NCI-H526 treated with DMSO at 0.1 percent for 48 hours (cell line): Measurements from ENCODE around the gene CEP44.
"Not testable (repeated sequence)": the region's sequence is repeated elsewhere in the genome, so short reads cannot be mapped to it uniquely, and the experiment has no call there.

Source experiments
- DNase-seq: peaks from one replicate; lab custom pipeline; 2025; lab: John Stamatoyannopoulos, UW

Gene CEP44

DNA sequence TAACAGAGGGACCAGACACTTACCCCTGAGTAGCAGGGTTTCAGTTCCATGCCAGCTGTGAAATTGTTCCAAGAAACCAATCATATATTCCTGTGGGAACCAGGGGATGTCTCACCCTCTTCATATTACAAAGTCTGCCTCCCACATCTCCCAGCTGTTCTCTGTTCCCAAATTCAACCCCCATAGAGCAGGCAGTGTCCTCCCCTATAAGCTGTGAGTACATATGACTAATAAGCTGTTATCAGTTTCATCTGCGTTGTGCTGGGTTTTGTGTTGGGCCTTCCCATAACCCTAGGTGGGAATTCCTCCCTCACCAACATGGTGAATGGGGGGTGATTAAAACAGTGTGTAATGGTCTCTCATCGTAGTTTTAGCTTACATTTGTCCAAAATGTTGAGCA lies 41.0 kb downstream of the CEP44 start:
- DNase-seq, result no peak

DNA sequence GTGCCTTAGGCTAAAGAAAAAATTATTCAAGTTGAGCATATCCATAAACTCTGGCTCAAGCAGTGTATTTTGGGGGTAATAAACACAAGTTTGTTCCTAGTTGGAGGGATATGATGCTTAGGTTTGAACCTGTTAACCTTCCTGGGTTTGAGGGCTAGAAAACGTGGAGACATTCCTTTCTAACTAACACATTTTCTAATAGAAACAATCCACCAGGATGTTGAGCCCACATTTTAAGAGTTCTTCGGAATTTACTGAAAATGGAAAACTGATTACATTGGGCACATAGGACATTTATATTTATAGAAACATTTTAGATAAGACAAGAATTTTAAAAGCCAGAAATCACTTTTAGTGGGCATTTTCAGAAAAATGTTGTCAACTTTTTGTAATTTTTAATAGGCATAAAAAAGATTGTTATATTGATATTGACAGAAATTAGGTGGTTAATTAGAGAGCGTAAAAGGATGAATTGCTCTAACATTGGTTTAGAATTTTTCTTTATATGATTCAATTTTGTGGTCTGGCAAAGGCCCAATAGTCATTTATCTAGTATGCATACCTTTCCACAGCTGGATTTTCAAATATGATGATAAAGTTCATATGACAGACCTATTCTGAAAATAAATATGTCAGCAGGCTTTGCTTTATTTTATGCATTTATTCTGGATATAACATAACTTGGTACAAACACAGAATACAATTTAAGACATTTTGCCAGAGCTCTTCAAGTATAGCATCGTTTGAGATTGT lies 49.2 kb downstream of the CEP44 start:
- no peak for DNase-seq

DNA sequence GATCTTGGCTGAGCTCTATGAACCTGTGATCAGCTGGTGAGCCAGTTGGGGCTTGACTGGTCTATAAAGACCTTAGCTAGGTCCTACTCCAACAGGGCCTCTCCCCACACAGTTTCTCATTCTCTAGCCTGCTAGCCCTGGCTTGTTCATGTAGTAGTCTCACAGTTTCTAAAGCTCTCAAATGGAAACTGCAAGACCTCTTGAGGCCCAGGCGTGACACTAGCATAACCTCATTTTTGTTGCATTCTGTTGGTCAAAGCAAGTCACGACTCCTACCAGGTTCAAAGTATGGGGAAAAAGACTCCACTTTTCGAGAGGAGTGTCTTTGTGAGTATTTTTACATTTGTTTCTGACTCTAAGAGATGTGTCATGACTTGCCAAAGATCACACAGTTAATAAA lies 50.9 kb downstream of the CEP44 start:
- no peak for DNase-seq

DNA sequence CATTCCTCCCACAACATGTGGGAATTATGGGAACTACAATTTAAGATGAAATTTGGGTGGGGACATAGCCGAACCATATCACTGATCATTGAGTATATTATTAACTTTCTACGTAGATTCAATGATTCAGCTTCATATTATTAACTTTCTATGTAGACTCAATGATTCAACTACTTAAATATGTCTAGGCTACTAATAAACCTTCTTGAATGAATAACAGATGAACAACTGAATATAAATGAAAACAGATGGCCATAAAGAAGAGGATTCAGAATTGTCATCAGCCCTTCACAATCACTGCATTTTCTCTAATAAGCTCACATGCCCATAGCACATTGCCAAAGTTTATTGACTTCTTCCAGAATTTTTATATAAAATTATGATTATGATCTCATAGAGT lies 57.0 kb downstream of the CEP44 start:
- DNase-seq, result no peak

DNA sequence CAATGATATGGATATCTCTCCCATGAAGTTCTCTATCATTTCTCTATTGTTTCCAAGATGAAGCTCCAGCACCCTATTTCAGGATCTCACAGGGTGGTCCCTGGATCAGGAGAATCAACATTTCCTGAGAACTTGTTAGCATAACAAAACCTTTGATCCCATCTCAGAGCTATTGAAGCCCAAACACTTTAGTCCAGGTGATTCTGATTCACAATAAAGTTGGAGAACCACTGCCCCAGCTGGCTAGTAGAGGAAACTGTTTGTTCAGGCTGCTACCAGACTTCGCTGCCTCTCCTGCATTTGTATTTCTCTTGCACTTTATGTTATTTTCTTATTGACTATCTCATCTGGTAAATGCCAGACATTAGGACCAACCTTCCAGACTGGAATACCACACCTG lies 65.4 kb downstream of the CEP44 start:
- DNase-seq, result no peak

DNA sequence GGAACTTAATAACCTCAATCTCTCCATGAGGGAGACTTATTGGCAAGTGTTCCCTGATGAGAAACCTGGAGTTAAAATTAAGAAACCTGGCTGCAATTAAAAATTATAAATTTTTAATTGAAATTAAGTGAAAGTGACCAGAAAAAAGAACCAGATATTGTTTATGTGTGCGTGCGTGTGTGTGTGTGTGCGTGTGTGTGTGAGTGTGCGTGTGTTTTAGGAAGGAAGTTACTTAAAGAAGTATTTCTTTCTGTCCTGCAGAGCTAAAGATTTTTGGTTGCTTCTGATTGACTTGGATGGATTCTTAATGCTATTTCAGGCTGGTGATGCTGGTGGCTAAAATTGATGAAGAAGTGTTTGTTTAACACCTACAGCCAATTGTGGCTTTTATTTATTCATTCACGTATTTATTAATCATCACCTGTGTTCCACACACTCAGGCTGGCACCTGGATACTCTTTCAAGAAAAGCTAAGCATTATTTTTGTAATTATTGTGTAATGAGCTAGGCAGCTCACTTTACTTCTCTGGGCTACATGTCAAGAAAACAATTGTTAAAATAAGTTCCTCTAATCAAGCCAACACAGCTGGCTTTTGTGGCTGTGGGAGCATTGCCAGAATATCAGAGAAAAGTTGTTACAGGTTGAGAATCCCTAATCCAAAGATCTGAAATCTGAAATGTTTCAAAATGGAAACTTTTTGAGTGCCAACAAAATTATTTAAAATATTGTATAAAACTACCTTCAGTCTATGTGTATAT lies 68.5 kb downstream of the CEP44 start:
- no peak for DNase-seq

DNA sequence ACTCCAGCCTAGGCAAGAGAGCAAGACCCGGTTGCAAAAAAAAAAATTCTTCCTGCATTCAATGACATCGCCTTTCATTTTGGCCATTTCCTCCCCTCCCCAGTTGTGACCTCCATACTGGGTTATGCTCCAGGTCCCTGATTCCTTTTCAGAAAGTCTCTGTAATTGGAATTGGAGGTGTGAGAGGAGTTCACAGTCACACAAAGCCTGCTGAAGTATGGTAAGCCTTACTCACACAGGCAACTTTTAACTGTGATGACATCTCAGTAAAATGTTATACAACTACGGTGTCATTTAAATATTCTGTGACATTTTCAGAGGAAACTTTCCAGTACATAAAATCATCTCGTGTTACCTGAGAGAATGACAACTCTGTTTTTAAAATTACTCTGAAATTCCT lies 73.6 kb downstream of the CEP44 start:
- DNase-seq, result no peak

DNA sequence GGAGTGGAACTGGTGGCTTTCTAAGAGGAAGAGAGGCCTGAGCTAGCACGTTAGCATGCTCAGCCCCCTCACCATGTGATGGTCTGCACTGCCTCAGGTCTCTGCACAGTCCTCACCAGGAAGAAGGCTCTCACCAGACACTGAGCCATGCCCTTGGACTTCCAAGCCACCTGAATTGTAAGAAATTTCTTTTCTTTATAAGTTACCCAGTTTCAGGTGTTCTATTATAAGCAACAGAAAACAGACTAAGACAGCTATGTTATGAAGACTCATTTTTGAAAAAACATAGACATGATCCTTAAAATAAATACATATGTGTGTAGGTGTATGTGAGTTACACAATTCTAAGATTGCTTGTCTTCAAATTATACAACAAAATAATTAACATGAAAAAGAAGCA lies 74.7 kb downstream of the CEP44 start:
- DNase-seq, result no peak

DNA sequence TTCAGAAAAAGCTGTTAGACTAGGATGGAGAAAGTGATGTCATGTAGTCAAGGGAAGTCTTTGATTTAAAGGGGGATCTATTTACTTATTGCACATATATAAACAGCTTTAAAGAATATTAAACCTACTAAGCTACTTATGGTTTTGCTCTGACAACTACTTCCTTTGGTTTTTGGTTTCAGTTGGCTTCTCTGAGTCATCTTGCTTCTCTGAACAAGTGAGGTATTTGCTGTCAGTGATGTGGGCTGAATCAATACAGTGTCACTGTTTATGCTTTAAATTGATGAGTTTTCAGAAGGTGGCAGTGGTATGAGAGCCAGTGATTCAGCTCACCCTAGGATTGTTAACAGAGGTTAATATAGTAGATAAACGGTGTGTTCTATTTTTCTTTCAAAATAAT lies 75.1 kb downstream of the CEP44 start:
- DNase-seq, result no peak

DNA sequence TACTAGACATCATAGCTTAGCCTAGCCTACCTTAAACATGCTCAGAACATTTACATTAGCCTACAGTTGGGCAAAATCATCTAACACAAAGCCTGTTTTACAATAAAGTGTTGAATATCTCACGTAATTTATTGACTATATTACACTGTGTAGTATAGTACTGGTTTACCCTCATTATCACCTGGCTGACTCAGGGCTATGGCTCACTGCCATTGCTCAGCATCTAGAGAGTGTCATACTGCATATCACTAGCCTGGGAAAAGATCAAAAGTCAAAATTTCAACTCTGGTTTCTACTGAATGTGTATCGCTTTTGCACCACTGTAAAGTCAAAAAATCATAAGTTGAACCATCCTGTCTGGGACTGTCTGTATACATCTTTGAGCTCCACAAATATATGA lies 78.6 kb downstream of the CEP44 start:
- DNase-seq, result no peak

DNA sequence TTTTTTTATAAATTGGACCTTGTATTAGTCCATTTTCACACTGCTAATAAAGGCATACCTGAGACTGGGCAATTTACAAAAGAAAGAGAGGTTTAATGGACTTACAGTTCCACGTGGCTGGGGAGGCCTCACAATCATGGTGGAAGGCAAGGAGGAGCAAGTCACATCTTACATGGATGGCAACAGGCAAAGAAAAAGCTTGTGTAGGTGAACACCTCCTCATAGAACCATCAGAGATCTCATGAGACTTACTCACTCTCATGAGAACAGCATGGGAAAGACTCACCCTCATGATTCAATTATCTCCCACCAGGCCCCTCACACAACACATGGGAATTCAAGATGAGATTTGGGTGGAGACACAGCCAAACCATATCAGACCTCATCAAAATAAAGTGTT lies 80.1 kb downstream of the CEP44 start:
- not testable (repeated sequence) for DNase-seq

DNA sequence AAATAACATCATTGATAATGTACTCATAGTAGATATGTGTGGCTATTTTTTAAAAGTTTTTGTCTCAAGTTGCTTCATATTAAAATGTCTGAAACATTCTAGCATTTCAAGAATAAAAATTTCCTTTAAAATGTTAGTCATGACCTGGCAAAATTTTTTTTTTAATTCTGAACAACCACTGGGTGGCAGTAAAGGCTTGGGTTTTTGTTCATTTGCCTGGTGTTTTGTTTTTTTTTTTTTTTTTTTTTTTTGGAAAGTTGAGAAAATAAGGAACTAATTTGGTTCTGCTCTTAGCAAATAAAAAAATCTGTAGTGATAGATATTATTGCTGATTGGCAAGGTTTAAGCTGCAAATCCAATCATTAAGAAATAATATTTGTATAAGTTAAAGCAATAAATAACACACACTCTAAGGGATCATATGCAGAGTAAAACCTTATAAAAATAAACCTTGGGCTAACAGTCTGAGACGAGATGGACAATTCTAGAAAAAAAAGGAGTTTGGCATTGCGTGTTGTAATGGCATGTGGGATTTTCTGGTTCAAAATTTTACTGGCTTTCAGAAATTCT lies 81.4 kb downstream of the CEP44 start:
- DNase-seq, result no peak

DNA sequence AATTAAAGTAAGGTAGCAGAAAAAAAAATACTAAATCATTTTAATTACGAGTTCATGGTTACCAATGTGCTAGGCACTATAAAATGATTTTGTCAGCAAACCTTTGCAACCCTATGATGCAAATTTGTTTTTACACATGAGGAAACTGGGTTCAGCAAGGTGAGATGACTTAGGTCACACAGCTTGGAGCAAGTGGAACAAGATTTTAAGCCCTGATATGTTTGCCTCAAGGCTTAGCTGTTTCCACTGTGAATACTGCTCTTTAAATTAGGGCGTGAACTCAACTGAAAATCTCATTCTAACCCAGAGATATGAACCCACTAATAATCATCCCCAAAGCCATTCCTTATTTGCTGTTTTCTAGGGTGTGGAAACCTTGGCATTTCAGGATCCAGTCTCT lies 86.3 kb downstream of the CEP44 start:
- DNase-seq, result no peak

DNA sequence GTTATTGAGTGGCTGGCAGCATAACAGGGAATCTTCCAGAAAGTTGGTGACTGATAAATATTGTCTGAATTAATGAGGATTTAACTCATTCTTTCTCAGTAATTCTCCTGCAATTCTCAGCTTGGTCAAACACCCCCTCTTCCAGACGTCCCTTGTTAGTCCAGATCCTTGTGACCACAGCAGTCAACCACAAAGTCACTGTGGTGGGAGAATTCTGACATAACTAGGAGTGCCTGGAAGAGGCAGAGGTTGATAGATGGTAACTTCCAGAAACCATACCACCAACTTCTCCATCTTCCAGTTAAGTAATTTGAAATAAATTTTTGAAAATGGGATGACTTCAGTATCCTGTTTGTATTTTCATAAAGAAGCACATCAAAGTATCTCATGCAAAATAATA lies 90.1 kb downstream of the CEP44 start:
- no peak for DNase-seq

DNA sequence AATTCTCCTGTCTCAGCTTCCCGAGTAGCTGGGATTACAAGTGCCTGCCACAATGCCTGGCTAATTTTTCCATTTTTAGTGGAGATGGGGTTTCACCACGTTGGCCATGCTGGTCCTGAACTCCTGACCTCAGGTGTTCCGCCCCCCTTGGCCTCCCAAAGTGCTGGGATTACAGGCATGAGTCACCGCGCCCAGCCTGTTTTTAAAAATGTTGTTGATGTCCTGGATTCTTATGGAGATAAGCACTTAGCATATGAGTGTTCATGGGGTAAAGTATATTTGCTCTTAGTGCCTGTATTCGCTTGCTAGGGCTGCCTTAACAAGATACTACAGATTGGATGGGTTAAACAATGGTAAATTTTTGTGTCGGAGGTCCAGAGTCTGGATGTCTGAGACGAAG lies 91.7 kb downstream of the CEP44 start:
- no peak for DNase-seq

DNA sequence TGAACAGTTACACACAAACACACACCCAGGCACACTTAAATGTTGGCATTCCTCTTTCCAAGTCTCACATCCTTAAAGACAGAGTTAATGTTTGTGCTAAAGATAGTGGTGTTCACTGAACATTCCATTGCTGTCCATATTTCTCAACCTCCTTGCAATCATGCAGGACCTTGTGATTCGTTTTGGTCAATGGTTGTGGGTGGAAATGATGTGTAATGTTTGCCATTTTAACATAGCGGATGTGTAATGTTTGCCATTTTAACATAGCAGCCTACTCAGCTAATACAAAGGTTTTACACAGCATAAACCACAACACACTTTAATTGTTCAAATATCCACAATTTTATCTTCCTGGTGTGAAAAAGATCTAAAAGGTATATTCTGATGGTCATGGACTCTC lies 93.9 kb downstream of the CEP44 start:
- no peak for DNase-seq

DNA sequence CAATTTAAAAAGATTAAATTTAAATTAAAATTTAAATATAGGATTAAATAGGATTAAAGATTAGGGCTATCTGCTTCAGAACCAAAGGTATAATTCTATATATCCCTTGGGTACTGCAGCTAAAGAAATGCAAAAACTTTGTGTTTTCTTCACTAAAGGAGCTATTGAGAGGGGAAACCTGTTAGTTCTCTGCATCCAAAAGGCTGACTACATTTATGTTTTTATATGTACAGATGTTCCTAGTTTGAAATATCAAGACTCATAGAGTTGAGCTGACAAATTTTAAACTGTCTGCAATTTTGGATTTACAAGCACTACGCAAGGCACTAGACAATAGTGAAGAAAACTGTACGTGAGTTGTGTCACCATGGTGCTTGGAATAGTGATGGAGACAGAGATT lies 95.2 kb downstream of the CEP44 start:
- no peak for DNase-seq

DNA sequence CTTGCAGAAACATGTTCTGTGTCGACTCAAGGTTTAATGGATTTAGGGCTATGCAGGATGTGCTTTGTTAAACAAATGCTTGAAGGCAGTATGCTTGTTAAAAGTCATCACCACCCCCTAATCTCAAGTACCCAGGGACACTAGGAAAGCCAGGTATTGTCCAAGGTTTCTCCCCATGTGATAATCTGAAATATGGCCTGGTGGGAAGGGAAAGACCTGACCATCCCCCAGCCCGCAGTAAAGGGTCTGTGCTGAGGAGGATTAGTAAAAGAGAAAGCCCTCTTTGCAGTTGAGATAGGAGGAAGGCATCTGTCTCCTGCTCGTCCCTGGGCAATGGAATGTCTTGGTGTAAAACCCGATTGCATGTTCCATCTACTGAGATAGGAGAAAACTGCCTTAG lies 96.5 kb downstream of the CEP44 start:
- not testable (repeated sequence) for DNase-seq

DNA sequence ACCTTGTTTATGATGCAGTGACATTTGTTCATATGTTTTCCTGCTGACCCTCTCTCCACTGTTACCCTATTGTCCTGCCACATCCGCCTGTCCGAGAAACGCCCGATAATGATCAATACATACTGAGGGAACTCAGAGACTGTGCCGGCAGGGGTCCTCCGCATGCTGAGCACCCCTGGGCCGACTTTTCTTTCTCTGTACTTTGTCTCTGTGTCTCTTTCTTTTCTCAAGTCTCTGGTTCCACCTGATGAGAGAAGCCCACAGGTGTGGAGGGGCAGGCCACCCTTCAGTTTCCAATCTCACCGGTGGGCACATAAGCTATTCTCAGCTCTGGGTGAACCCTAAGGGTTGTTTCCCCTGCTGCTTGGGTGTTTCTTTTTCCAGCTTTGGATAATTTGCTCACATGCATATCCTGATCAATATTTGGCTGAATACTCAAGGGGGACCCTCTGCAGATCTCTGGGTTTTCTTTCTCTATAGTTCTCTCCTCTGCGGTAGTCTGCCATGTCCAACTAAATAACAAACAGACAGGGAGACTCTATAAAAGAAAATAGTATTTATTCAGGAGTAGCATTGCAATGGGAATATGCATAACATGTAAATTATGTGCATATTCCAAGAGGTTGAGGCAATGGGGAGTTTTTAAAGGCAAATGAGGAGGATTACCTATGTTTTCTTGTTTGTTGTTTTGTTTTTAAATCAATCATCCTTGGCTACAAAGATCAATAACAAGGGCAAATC lies 97.2 kb downstream of the CEP44 start:
- DNase-seq, result peak; percentile 16

DNA sequence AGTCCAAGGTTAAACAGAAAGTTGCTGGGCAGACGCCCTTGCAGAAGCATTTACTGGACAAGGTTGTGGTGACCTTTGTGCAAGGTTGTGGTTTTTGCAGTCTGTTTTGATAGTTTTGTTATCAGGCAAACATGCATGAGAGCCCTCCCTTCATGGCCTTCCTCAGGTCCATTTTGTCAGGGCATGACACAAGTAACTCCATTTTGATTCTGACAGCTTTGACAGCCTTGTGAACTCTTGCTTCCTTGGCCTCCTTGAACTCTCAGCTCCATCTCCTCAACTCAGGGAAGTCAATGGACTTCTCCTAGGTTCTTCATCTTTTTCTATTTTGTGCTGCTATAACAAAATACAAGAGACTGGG lies 97.7 kb downstream of the CEP44 start:
- DNase-seq, result no peak
